ENCODE data around the gene DYSF.

DNA sequence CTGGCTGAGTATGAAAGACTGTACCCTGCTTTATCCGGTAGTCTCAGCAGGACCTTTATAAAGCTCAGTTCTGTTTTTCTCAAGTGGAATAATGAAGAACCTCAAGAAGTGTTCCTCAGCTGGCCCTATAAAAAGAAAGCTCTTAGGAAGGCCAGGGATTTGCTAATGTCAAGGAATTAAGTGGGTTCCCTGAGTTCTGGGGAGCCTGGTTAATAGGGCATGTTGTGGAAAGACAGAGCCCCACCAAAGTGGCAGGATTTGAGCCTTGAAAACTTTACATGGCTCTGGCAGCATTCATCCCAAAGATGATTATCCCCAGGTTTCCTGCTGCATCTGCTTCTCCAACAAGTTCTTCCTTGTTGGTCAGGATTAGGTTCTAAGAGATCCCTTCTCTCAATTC, 6.9 kb upstream of the DYSF start:
- no peak for TF ChIP-seq TAF1 (IDR thresholded peaks at IDR 0.05; ENCODE audit: borderline replicate concordance, insufficient read depth, low read length)
- TF ChIP-seq, protein P1, sequence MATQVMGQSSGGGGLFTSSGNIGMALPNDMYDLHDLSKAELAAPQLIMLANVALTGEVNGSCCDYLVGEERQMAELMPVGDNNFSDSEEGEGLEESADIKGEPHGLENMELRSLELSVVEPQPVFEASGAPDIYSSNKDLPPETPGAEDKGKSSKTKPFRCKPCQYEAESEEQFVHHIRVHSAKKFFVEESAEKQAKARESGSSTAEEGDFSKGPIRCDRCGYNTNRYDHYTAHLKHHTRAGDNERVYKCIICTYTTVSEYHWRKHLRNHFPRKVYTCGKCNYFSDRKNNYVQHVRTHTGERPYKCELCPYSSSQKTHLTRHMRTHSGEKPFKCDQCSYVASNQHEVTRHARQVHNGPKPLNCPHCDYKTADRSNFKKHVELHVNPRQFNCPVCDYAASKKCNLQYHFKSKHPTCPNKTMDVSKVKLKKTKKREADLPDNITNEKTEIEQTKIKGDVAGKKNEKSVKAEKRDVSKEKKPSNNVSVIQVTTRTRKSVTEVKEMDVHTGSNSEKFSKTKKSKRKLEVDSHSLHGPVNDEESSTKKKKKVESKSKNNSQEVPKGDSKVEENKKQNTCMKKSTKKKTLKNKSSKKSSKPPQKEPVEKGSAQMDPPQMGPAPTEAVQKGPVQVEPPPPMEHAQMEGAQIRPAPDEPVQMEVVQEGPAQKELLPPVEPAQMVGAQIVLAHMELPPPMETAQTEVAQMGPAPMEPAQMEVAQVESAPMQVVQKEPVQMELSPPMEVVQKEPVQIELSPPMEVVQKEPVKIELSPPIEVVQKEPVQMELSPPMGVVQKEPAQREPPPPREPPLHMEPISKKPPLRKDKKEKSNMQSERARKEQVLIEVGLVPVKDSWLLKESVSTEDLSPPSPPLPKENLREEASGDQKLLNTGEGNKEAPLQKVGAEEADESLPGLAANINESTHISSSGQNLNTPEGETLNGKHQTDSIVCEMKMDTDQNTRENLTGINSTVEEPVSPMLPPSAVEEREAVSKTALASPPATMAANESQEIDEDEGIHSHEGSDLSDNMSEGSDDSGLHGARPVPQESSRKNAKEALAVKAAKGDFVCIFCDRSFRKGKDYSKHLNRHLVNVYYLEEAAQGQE (IDR thresholded peaks at IDR 0.05; ENCODE audit: insufficient read depth in 1 of 2, low read depth in 2 of 2, low read length in 2 of 2) = no peak
- TF ChIP-seq SIN3A (IDR thresholded peaks at IDR 0.05; ENCODE audit: borderline replicate concordance, insufficient read depth, low read length) = no peak
- no peak for TF ChIP-seq POLR2AphosphoS5 (IDR thresholded peaks at IDR 0.05; ENCODE audit: low read depth, low read length)

Measured in PFSK-1 (cell line).